ENCODE measurements around the gene GIGYF1. TPM values are rescaled to one million over a fixed set of nuclear protein-coding genes. Genes with fewer than 3 reads are reported as not detected.
"Not testable (repeated sequence)": the region's sequence is repeated elsewhere in the genome, so short reads cannot be mapped to it uniquely, and the experiment has no call there.

The GIGYF1 gene
- total and polyA plus RNA-seq, 8 donors = 10.5 to 127 (median 33.6) TPM

- Histone ChIP-seq H3K4me1 (peaks cover 13 to 20% (median 20%) of the 10 kb centered on the region in 4 donors), H3K27ac (no peak overlapping the region), H3K36me3 (peaks cover 0 to 8% (median 5%) of the 10 kb centered on the region in 4 donors), H3K9me3 (no peaks in the 10 kb centered on the region), H3K4me3 (no peak overlapping the region), H3K27me3 (no peaks in the 10 kb centered on the region)
- intact Hi-C loops (cut with DNase I; ENCODE audit: low total_unique reads) = no loop called here
- no peak for DNase-seq
- 72 to 99% (median 79%) methylated on average over 4 of the region's 4 CpGs for WGBS, 5 donors
- TF ChIP-seq EP300 (IDR thresholded peaks at IDR 0.05) (no peak), POLR2AphosphoS5 (IDR thresholded peaks at IDR 0.05) (no peak), CTCF (IDR thresholded peaks at IDR 0.05) (no peak), POLR2A (IDR thresholded peaks at IDR 0.05) (no peak)
These were observed 16.4 kb upstream of the GIGYF1 start for GRCh38 chr7:100710452-100710851.

- no peaks in the 10 kb centered on the region for H3K27me3 ChIP-seq
- no peak for TF ChIP-seq POLR2A (IDR thresholded peaks at IDR 0.05)
- H3K4me1 ChIP-seq = peaks cover 13 to 29% (median 28%) of the 10 kb centered on the region in 4 donors
- no peaks in the 10 kb centered on the region for H3K9me3 ChIP-seq
- intact Hi-C loops (cut with DNase I; ENCODE audit: low total_unique reads) = loop anchor here (10.0 kb wide), 1 partner anchor 146 kb away; the partner anchor contains the start of gene SLC12A9
- WGBS, 5 donors = 89 to 94% (median 90%) methylated on average over 6 of the region's 6 CpGs
- H3K27ac ChIP-seq = no peak overlapping the region
- no peak for DNase-seq
- no peak overlapping the region for H3K4me3 ChIP-seq
- peaks cover 0 to 8% (median 5%) of the 10 kb centered on the region in 4 donors for H3K36me3 ChIP-seq
These were observed 14.3 kb upstream of the GIGYF1 start for GRCh38 chr7:100708395-100708794.

- peak; percentile 36 to 61 for DNase-seq
These were observed 12.7 kb upstream of the GIGYF1 start for GRCh38 chr7:100706672-100707311.

DNA sequence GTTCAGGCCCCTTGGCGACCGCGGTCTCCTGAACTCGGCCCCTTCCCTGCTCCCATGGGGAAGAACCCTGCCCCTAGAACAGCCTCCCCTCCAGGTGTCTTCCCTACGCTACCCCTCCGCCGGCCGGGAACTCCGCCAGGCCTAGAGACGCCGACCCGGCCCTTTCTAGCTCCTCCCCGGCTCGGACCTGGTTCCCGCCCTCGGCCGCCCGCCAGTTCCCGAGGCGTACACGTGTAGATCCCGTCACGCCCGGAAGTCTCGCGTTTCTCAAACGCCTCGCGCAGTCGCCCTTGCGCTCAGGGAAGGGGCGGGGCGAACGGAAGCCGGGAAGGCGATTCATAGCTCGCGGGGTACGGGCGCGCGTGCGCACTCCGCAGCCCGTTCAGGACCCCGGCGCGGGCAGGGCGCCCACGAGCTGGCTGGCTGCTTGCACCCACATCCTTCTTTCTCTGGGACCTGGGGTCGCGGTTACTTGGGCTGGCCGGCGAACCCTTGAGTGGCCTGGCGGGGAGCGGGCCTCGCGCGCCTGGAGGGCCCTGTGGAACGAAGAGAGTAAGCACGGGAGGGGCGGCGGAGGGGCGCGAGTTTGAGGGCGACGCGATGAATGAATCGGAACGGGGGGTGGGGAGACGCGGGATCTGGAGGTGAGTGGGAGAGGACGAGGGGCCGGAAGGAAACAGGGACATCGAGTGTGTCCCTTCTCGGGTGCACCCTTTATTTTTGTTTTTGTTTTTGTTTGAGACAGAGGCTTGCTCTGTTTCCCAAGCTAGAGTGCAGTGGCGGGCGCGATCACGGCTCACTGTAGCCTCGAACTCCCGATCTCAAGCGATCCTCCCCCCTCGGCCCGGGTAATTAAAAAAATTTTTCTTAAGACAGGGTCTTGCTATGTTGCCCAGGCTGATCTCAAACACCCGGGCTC lies 12.0 kb upstream of the GIGYF1 start, which contains the start of gene POP7:
Gene POP7, plus strand, starts transcription at position 369 of the 919 bp plus-strand sequence. CDS start 710 bp downstream, outside the sequence.
- DNase-seq = peak; percentile 100
- Histone ChIP-seq H3K27ac (peak within 1 kb of the TSS; percentile 91 to 97 (median 92)), H3K36me3 (peaks cover 0 to 8% (median 5%) of the 10 kb centered on the region in 4 donors), H3K4me3 (peak within 1 kb of the TSS; percentile 75 to 90 (median 84)), H3K9me3 (no peaks in the 10 kb centered on the region), H3K4me1 (peaks cover 13 to 29% (median 28%) of the 10 kb centered on the region in 4 donors), H3K27me3 (no peaks in the 10 kb centered on the region)
- intact Hi-C loops (cut with DNase I; ENCODE audit: low total_unique reads) = loop anchor here (10.0 kb wide), 1 partner anchor 149 kb away; the partner anchor contains the start of gene SLC12A9
- TF ChIP-seq POLR2A (IDR thresholded peaks at IDR 0.05) (no peak), POLR2AphosphoS5 (IDR thresholded peaks at IDR 0.05) (peak; percentile 75 to 97 (median 76))
- WGBS, 5 donors = 0 to 1% (median 0%) methylated on average over 73 to 86 of the region's 86 CpGs

More at GRCh38 chr7:100706672-100707311, 12.7 kb upstream of the GIGYF1 start:
- no peak for TF ChIP-seq POLR2AphosphoS5 (IDR thresholded peaks at IDR 0.05)
- Histone ChIP-seq H3K9me3 (no peaks in the 10 kb centered on the region), H3K4me3 (peak overlapping the region; percentile 75 to 90 (median 84)), H3K4me1 (peaks cover 13 to 29% (median 28%) of the 10 kb centered on the region in 4 donors), H3K27ac (peak overlapping the region in 4 of 5 donors; percentile 92 to 97 (median 94)), H3K27me3 (no peaks in the 10 kb centered on the region), H3K36me3 (peaks cover 0 to 8% (median 5%) of the 10 kb centered on the region in 4 donors)
- intact Hi-C loops (cut with DNase I; ENCODE audit: low total_unique reads) = loop anchor here (10.0 kb wide), 1 partner anchor 148 kb away; the partner anchor contains the start of gene SLC12A9
- 6 to 30% (median 22%) methylated on average over 7 to 34 of the region's 34 CpGs for WGBS, 5 donors

DNA sequence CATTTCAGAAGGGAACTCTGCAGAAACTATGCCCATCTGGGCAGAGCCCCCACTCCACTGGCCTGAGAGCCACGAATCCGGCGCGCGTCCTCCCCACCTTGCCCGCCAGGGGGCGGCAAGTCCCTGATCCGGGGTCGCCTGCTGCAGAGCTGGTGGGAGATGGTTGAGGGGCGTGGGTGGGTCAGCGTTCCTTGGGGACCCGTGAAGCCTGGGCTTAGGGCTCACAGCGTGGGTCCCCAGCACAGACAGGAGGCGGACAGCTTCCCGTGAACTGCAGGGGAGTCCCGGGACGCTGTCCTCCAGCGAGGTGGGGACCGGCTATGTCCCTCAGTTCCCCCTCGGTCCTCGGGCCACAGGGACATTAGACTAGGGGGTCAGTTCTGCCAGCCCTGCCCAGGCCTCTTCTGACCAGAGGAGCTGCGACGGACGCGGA lies 11.3 kb upstream of the GIGYF1 start:
- H3K27ac ChIP-seq = peak overlapping the region; percentile 91 to 97 (median 92)
- H3K4me3 ChIP-seq = peak overlapping the region; percentile 75 to 90 (median 84)
- H3K36me3 ChIP-seq = peaks cover 0 to 8% (median 5%) of the 10 kb centered on the region in 4 donors
- DNase-seq = peak; percentile 76 to 93
- no peaks in the 10 kb centered on the region for H3K27me3 ChIP-seq
- intact Hi-C loops (cut with DNase I; ENCODE audit: low total_unique reads) = loop anchor here (10.0 kb wide), 1 partner anchor 149 kb away; the partner anchor contains the start of gene SLC12A9
- WGBS, 5 donors = 0% methylated on average over 6 to 25 of the region's 25 CpGs
- H3K4me1 ChIP-seq = peaks cover 13 to 29% (median 28%) of the 10 kb centered on the region in 4 donors
- TF ChIP-seq EP300 (IDR thresholded peaks at IDR 0.05) (no peak), POLR2AphosphoS5 (IDR thresholded peaks at IDR 0.05) (peak in 1 of 3 donors; percentile 28), CTCF (IDR thresholded peaks at IDR 0.05) (peak in 5 of 7 experiments; percentile 83 to 92 (median 88)), POLR2A (IDR thresholded peaks at IDR 0.05) (peak in 1 of 4 donors; percentile 15)
- no peaks in the 10 kb centered on the region for H3K9me3 ChIP-seq

DNA sequence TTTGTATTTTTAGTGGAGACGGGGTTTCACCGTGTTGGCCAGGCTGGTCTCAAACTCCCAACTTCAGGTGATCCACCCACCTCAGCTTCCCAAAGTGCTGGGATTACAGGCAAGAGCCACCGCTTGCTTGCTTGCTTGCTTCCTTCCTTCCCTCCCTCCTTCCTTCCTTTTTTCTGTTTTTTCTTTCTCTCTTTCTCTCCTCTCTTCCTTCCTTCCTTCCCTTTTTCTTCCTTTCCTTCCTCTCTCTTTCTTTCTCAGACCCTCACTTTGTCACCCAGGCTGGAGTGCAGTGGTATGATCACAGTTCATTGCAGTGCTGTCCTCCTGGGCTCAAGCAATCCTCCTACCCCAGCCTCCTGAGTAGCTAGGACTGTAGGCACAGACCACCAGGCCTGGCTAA lies 7.0 kb upstream of the GIGYF1 start:
- WGBS, 5 donors = 56 to 80% (median 66%) methylated on average over 3 of the region's 3 CpGs
- H3K27ac ChIP-seq, H3K9me3 ChIP-seq, H3K4me1 ChIP-seq, H3K27me3 ChIP-seq, H3K4me3 ChIP-seq, H3K36me3 ChIP-seq, DNase-seq: not testable (repeated sequence)
- intact Hi-C loops (cut with DNase I; ENCODE audit: low total_unique reads) = loop anchor here (10.0 kb wide), 1 partner anchor 154 kb away; the partner anchor contains the start of gene SLC12A9

Measured in stomach (tissue), 9 donors.